ENCODE measurements around the gene ADGRA3. TPM values are rescaled to one million over a fixed set of nuclear protein-coding genes. Genes with fewer than 3 reads are reported as not detected.

Gene ADGRA3
- polyA plus RNA-seq, 1 of the 3 experiments (the other 2 are of a cell fraction) = 11.8 TPM

DNA sequence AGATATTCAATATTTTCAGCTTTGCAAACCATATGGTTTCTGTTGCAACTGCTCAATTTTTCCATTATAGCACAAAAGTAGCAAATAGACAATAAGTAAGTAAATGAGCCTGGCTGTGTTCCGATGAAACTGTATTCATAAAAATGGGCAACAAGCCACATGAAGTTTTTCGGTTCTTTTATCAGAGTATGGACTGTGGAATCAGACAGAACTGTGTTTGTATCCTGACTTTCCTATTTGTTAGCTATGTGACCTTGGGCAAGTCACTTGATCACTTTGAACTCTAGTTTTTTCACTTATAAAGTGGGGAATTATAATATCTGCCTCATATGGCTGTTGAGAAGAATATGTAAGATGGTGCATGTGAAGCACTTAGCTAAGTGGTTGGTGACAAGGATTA is 23.4 kb upstream of the ADGRA3 start:
- DNase-seq = no peak
- H3K4me1 ChIP-seq (ENCODE audit: control insufficient read depth in 1 of 2, insufficient read depth in 2 of 2, low read depth in 1 of 2, low read length in 1 of 2) = no peaks in the 10 kb centered on the region
- H3K79me2 ChIP-seq (ENCODE audit: insufficient read depth) = no peaks in the 10 kb centered on the region
- CTCF ChIA-PET = interaction anchor here (1.1 kb wide), 1 partner anchor 68 kb away, joined by 4 read pairs; no protein-coding TSS in a partner anchor
- 10% methylated on average over 2 of the region's 2 CpGs for WGBS (ENCODE audit: low lambda C conversion rate)
- H3K4me2 ChIP-seq = no peak overlapping the region
- no peaks in the 10 kb centered on the region for H3K36me3 ChIP-seq (replicated peaks in 1 of 2; ENCODE audit: control insufficient read depth in 1 of 2, insufficient read depth in 2 of 2, low read length in 1 of 2)
- no peaks in the 10 kb centered on the region for H3K9me3 ChIP-seq
- no peak overlapping the region for H3K4me3 ChIP-seq (ENCODE audit: low read depth in 2 of 2, low read length in 1 of 2)
- no peak for TF ChIP-seq USF2 (IDR thresholded peaks at IDR 0.05; ENCODE audit: borderline replicate concordance, low read depth, low read length)
- no peak for TF ChIP-seq CTCF (IDR thresholded peaks at IDR 0.05)
- no peak for TF ChIP-seq RCOR1 (IDR thresholded peaks at IDR 0.05; ENCODE audit: low read length)
- TF ChIP-seq, protein P1, sequence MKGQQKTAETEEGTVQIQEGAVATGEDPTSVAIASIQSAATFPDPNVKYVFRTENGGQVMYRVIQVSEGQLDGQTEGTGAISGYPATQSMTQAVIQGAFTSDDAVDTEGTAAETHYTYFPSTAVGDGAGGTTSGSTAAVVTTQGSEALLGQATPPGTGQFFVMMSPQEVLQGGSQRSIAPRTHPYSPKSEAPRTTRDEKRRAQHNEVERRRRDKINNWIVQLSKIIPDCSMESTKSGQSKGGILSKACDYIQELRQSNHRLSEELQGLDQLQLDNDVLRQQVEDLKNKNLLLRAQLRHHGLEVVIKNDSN (IDR thresholded peaks at IDR 0.05; ENCODE audit: borderline replicate concordance, low read depth) = no peak
- TF ChIP-seq ELF1 (IDR thresholded peaks at IDR 0.05) = no peak
- no peak for TF ChIP-seq FOSL2 (IDR thresholded peaks at IDR 0.05; ENCODE audit: borderline replicate concordance, low read depth)
- TF ChIP-seq, protein P2, sequence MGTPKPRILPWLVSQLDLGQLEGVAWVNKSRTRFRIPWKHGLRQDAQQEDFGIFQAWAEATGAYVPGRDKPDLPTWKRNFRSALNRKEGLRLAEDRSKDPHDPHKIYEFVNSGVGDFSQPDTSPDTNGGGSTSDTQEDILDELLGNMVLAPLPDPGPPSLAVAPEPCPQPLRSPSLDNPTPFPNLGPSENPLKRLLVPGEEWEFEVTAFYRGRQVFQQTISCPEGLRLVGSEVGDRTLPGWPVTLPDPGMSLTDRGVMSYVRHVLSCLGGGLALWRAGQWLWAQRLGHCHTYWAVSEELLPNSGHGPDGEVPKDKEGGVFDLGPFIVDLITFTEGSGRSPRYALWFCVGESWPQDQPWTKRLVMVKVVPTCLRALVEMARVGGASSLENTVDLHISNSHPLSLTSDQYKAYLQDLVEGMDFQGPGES (IDR thresholded peaks at IDR 0.05; ENCODE audit: low read depth, low read length) = no peak
- no peak for TF ChIP-seq TCF12 (IDR thresholded peaks at IDR 0.05)
- TF ChIP-seq JUND (IDR thresholded peaks at IDR 0.05) = no peak
- TF ChIP-seq FOXM1 (IDR thresholded peaks at IDR 0.05; ENCODE audit: low read depth) = no peak
- no peak for TF ChIP-seq RFX5 (IDR thresholded peaks at IDR 0.05; ENCODE audit: low read length)
- no peaks in the 10 kb centered on the region for H3K9me2 ChIP-seq
- H2AFZ ChIP-seq (ENCODE audit: low read depth) = no peak overlapping the region
- no peaks in the 10 kb centered on the region for H4K20me1 ChIP-seq (ENCODE audit: insufficient read depth)
- no peak overlapping the region for H3K9ac ChIP-seq
- H3K27ac ChIP-seq (ENCODE audit: low read depth in 2 of 2, low read length in 1 of 2) = no peak overlapping the region
- no peaks in the 10 kb centered on the region for H3F3A ChIP-seq (replicated peaks; ENCODE audit: insufficient read depth)
- no peaks in the 10 kb centered on the region for H3K27me3 ChIP-seq (ENCODE audit: insufficient read depth)
- POLR2A ChIA-PET = no interaction called here

DNA sequence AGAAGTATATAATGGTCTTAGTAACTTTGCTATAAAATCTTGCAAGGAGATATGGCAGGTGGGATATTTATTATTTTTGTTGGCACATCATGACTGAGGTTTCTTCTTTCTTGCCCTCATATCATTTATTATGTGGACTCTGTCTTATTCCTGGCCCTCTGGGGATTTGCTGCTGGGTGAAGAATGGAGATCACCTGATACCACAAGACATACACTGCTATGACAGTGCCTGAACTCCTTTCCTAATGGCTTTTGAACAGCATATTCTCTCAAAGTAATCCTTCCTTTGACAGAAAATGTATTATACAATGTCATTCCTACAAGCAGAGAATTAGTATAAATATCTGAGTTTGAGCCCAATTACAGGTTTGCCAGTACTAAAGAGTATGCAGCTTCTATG is 22.0 kb upstream of the ADGRA3 start:
- Histone ChIP-seq H3K27me3 (ENCODE audit: insufficient read depth) (no peaks in the 10 kb centered on the region), H3K4me3 (ENCODE audit: low read depth in 2 of 2, low read length in 1 of 2) (no peak overlapping the region), H3K36me3 (replicated peaks in 1 of 2; ENCODE audit: control insufficient read depth in 1 of 2, insufficient read depth in 2 of 2, low read length in 1 of 2) (no peaks in the 10 kb centered on the region), H3K9me2 (no peaks in the 10 kb centered on the region), H3K79me2 (ENCODE audit: insufficient read depth) (no peaks in the 10 kb centered on the region), H3K4me1 (ENCODE audit: control insufficient read depth in 1 of 2, insufficient read depth in 2 of 2, low read depth in 1 of 2, low read length in 1 of 2) (no peaks in the 10 kb centered on the region), H3K9ac (no peak overlapping the region), H3K4me2 (no peak overlapping the region), H4K20me1 (ENCODE audit: insufficient read depth) (no peaks in the 10 kb centered on the region), H2AFZ (ENCODE audit: low read depth) (no peak overlapping the region), H3F3A (replicated peaks; ENCODE audit: insufficient read depth) (no peaks in the 10 kb centered on the region), H3K9me3 (no peaks in the 10 kb centered on the region), H3K27ac (ENCODE audit: low read depth in 2 of 2, low read length in 1 of 2) (no peak overlapping the region)
- ChIA-PET CTCF (interaction anchor here (1.0 kb wide), 1 partner anchor 749 kb away, joined by 3 read pairs; no protein-coding TSS in a partner anchor), POLR2A (no interaction called here)
- TF ChIP-seq RCOR1 (IDR thresholded peaks at IDR 0.05; ENCODE audit: low read length) = no peak
- no peak for DNase-seq
